HG03097 (cell line): ENCODE data around the gene STRN4.

ENCODE experiments used
- ATAC-seq: cut with Tn5 transposase; IDR thresholded peaks from one replicate; pipeline ENCODE4 v1.9.1; 2021; ENCODE audit not compliant: unreplicated experiment, low FRiP score

The STRN4 gene

DNA sequence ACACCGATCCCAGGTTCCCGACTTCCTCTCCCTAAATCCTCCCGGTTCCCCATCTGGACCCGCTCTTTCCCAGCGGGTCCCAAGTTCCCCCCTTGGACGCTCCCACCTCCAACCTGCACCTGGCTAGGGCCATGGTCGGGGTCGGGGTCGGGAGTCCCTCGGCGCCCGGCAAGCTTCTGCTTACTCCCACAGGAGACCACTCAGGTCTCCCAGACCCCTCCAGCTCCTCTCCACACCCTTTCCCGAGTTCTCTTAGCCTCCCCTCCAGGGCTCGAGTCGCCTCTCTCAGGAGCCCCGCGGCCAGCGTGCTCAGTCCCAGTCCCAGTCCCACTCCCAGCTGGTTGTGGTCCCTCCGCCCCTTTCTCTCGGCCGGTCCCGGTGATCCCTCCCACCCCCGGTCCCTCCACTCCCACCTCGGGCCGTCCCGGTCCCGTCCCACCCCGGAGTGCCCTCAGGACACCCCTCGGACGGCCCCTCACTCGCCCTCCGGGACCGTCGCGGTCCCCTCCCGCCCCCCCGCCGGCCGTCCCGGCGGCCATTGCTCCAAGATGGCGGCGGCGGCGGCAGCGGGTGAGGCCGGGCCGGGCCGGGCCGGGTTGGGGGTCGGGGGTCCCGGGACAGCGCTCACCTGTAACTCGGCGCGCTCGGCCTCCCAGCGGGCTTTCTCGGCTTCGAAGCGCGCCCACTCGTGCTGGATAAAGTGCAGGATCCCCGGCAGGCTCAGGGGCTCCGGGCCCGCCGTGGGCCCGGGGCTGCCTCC, 549 bp downstream of the STRN4 start, which contains the start of gene FKRP:
TSS of gene FKRP (plus strand) at position 537 of the 760 bp plus-strand sequence. CDS start 9,394 bp downstream, outside the sequence.
- peak; percentile 45 for ATAC-seq

- no peak for ATAC-seq
Observed at GRCh38 chr19:46745030-46745429, 1.2 kb downstream of the STRN4 start.

DNA sequence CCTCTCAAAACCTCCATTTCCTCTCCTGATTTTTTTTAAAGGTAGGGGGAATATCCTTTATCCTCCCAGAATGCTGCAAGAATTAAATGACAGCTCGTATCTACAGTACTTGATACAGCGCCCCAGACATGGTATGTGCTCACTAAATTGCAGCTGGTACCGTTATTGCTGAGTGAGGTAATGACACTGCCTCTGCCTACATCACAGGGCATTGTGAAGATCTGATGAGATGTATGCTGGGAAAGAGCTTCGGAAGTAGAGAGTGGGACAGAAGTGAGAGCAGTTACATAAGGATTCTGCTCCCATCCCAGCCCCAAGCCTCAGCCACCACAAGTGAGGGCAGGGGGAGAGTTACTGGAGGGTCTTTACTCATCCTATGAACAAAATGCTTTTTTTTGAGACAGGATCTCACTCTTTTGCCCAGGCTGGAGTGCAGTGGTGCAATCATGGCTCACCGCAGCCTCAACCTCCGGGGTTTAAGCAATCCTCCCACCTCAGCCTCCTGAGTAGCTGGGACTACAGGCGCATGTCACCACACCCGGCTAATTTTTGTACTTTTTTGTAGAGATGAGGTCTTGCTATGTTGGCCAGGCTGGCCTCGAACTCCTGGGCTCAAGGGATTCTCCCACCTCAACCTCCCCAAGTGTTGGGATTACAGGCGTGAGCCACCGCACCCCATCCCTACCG, 2.1 kb downstream of the STRN4 start:
- ATAC-seq = no peak

DNA sequence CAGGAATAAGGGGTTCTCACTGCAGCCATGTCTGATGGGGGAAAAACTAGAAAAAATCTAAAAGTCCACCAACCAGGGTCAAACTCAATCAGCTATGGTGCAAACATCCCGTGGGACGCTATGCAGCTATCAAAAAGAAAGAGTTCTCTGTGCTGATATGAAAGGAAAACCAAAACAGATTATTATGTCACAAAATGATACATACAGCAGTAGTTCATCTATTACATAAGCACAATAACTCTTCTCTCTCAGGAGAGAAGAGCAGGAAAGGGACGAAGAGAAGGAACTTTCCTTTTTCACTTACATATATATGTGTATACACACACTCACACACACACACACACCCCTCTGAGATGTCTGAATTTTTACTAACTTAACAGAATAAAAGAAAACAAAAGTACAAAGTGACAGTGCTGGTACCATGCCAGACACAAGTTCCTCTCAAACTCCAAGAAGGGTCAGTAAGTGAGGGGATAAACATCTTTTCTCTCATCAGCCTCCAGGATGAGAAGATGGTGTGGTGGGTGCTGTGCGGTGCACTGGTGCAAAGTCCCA, 3.2 kb downstream of the STRN4 start:
- no peak for ATAC-seq

- ATAC-seq = no peak
Observed at GRCh38 chr19:46741447-46741846, 4.8 kb downstream of the STRN4 start.

- ATAC-seq = no peak
Observed at GRCh38 chr19:46739290-46739771, 6.9 kb downstream of the STRN4 start.

DNA sequence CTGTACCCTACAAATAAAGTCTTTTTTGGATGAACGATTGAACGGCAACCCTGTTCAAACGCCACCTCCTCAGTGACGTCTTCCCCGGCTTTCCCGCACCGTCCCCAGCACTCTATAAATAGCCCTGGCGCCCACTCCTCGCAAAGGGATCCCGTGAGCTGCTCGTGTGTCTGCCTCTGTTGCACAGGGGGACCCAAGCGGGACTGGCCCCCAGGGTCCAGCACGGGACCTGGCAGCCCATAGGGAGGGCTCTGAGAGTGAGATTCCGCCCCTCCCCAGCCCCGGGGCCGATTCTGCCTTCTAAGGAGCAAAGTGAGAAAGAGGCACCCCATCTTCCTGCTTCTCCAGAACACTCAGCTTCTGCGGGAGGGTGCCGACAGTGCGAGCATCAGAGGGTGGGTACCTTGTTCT, 8.5 kb downstream of the STRN4 start:
- no peak for ATAC-seq

- no peak for ATAC-seq
Observed at GRCh38 chr19:46737298-46737654, 9.0 kb downstream of the STRN4 start.

DNA sequence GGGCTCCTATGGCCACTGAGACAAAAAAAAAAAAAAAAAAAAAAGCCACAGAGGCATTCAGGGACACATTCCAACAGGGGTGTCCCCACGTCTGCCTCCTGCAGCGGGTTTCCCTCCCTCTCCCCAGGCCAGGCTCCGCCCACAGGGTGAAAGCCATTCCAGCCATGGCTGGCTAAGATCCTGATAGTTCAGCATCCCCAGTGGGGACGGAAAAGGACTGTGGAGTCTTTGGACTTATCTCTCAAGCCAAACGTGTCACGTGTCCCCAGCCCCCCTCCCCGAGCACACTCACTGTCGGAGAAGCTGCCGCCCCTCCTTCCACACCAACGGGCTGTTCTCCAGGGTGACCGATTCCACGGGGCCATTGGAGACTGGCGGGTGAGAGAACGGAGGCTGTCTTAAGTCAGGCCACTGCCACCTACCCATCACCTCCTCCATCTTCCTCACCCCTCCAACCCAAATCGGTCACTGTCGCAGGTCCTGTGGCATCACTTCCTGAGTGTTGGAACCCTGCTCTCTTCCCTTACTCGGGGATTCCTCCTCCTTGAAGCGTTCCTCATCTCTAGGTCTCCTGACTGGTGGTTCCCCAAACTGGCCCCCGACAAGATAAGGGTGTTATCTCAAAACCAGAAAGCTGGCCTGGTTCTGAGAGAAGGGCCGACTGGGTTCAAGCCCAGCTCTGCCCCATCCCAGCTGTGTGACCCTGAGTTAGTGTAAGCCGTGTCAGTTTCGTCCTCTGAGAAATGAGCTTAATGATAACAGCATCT, 9.5 kb downstream of the STRN4 start:
- no peak for ATAC-seq

- no peak for ATAC-seq
Observed at GRCh38 chr19:46733690-46734292, 12.5 kb downstream of the STRN4 start.

DNA sequence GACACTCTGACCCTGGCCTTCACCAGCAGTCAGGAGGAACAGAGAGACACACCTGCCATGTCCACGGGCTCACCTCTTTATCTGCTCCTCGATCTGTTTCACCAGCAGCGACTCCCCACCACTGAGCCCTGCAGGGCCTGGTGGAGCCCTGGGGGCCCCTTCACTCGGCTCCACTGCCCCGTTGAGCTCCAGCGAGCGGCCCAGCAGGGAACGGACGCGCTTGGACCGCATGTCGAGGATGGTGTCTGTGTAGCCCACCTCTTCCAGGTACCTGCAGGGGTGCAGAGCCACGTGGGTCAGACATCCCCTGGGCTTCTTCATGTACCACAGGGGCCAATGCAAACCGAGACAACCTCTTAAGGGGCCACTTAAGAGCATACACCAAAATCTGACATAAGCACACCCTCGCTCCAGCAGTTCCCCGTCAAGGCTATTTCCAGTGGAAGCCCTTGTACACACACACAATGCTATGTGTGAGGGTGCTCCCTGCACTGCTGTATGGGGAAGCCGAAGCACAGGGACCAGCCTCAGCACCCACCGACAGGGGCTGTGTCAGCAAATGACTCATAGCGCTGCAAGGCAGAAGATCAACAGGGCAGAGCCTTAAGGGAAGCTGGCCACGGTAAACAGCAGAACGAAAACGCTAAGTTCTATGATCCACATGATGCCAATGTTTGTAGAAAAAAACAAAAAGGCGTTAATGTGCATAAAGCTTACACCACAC, 13.1 kb downstream of the STRN4 start:
- ATAC-seq = no peak

DNA sequence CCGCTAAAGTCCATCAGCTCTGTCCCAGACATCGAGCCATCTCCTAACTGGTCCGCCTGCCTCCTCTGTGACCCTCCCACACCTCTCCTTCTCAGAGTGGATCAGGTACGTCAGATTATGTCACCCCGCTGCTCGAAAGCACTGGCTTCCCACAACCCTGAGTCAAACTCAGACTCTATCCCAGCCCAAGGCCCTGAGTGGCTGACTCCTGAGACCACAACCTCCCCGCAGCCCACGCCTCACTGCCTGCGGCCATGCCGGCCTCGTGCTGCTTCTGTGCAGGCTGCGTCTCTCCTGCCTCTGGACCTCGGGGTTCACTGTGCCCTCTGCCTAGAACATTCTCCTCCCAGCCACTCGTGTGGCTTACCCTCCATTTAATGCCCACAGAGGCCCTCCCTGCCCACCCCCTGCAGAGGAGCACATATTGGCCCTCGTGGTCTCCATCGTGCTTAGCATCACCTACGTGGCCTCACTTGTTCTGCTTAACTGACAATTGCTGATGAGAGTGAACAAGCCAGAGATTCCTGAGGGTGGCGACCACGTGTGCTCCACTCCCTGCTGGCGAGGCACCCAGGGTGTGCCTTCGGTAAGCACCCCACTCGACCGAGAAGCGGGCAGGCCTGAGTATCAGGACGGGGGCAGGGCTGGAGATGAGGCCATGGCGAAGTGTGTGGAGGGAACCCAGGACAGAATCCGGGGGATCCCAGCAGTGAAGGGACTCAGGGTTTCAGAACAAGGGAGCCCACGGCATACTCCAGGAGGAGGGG, 13.9 kb downstream of the STRN4 start:
- ATAC-seq = no peak

- ATAC-seq = no peak
Observed at GRCh38 chr19:46731584-46731983, 14.7 kb downstream of the STRN4 start.

DNA sequence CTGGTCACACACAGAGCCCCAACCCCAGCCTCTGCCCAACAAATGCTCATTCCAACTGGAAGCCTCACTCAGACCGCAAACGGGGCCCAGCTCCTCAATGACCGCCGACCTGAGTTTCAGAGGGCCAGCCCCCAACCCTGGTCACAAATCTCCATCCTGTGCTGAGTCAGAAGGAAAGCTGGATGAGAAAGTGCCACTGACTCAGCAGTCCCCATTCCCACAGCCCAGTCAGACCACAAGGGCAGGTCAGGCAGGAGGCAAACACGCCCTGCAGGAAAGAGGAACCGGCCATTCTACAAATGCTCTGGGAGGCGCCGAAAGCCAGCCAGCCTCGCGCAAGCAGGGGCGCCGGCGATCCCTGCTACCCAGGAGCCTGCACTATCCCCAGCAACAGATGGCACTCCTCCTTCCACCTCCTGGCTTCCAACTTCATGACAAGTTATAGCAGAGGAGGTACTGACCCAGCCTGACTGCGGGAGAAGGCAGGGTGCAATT, 15.2 kb downstream of the STRN4 start:
- no peak for ATAC-seq

GRCh38 chr19:46730595-46730994, 15.7 kb downstream of the STRN4 start:
- no peak for ATAC-seq

DNA sequence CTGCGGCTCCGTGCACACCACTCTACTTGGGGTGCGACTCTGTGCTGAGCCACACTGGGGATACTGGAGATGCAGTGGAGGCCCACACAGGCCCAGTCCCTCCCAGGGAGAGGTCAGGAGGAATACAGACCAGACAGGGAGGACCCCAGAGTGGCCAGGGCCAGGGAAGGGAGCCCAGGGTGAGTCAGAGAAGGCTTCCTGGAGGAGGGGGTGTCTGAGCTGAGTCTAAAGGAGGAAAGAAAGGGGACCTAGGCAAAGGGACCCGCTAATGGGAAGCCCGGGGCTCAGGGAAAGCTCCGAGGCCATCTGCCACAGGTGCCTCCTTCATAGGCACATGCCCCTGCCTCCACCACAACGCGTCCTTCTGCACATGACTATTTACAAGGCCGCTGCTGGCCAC, 16.1 kb downstream of the STRN4 start:
- ATAC-seq = no peak

GRCh38 chr19:46729696-46730095, 16.6 kb downstream of the STRN4 start:
- ATAC-seq = no peak

DNA sequence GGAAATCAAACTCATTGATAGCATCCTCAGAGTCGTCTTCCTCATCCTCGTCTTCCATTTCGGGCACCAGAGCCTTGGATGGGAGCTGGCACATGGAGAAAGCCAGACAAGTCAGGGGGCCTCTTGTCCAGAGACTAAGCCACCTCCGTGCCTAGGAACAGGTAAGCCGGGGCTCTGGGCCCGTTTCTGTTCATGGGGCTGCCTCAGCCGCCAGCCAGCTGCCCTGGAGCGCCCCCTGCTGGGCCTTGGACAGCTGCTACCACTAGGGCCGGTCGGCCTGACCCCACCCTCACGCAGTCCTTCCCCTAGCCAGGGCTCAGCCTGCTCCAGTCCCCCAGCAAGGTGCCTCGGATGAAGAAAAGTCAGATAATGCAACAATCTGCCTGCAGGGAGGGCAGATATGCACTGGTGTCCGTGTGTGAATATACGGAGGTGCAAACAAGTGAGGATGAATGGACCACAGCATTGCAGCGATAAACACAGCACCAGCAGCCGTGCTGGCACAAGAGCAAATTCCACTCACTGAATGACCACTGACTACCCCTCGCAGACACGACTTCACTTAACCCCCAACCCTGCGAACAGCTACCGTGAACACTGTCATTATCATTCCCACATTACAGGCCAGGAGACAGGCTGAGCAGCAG, 17.4 kb downstream of the STRN4 start:
- no peak for ATAC-seq

DNA sequence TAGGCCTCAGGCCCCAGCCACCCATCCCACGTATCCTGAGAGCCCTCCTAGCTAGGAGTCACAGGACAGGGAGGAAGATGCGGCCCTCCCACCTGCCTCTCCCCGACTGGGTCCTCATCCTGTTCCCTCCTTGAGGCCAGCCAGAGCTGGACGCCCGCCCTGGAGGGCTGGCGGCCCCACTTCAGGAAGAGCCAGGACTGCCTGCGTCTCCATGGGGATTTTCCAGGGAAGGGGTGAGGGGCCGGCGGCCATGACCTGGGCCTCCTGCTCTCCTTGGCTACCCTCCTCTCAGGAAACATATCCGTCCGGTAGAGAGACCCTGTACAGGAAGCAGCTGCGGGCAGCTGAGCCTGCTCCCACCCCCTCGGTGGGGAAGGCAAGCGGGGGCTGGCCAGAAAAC, 18.0 kb downstream of the STRN4 start:
- ATAC-seq = no peak
